ENCODE measurements around the gene EYA3. TPM values are rescaled to one million over a fixed set of nuclear protein-coding genes. Genes with fewer than 3 reads are reported as not detected.

The EYA3 gene
- total and polyA plus RNA-seq, 2 of the 8 experiments (the other 6 are each of a cell fraction or from before 2014, with no cell fraction given): 15.0 to 33.9 TPM

DNA sequence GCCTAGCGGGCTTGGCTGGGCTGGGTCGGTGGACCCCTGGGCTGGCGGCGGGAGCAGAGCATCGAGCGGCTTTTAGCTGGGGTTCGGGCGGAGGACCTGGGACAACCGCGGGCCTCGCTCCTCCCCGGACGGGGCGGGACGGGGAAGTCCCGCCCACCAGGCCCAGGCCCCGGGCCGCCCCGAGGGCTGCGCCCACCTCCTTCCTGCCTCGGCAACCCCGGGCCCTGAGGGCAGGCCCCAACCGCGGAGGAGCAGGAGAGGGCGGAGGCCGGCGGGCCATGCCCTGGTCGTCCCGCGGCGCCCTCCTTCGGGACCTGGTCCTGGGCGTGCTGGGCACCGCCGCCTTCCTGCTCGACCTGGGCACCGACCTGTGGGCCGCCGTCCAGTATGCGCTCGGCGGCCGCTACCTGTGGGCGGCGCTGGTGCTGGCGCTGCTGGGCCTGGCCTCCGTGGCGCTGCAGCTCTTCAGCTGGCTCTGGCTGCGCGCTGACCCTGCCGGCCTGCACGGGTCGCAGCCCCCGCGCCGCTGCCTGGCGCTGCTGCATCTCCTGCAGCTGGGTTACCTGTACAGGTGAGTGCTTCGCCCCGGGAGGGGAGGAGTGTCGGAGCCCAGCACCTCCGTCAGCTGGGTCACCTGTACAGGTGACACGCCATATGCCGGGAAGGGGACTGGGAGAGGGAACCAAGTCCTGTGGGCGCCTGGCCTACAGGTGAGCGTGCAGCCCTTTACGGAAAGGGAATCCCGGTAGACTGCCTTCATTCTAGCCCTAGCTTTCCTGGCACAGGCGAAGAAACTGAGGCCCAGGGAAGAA is 128.4 kb downstream of the EYA3 start, which contains the start of gene XKR8 (continued):
- TF ChIP-seq, protein P1, sequence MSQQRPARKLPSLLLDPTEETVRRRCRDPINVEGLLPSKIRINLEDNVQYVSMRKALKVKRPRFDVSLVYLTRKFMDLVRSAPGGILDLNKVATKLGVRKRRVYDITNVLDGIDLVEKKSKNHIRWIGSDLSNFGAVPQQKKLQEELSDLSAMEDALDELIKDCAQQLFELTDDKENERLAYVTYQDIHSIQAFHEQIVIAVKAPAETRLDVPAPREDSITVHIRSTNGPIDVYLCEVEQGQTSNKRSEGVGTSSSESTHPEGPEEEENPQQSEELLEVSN (IDR thresholded peaks at IDR 0.05): peak; percentile 10; the same call in 1 of the 2 replicates
- TF ChIP-seq ASH2L (IDR thresholded peaks at IDR 0.05; ENCODE audit: low read length): peak; percentile 62
- TF ChIP-seq, protein P2, sequence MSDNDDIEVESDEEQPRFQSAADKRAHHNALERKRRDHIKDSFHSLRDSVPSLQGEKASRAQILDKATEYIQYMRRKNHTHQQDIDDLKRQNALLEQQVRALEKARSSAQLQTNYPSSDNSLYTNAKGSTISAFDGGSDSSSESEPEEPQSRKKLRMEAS (IDR thresholded peaks at IDR 0.05): peak; percentile 41; the same call in 1 of the 2 replicates
- TF ChIP-seq YY1 (IDR thresholded peaks at IDR 0.05; ENCODE audit: low read depth, low read length): 0 out of 2 replicates have a peak, but pooled peaks have one; percentile 49
- TF ChIP-seq CEBPB (IDR thresholded peaks at IDR 0.05; ENCODE audit: low read depth, low read length): no peak
- no peak; the same call in 1 of the 2 replicates for TF ChIP-seq POLR2AphosphoS5 (IDR thresholded peaks at IDR 0.05; ENCODE audit: low read depth, low read length)
- peak; percentile 44; the same call in 1 of the 2 replicates for TF ChIP-seq CREB1 (IDR thresholded peaks at IDR 0.05)
- peak; percentile 67 for TF ChIP-seq TAF1 (IDR thresholded peaks at IDR 0.05; ENCODE audit: low read depth, low read length)
- TF ChIP-seq TEAD4 (IDR thresholded peaks at IDR 0.05; ENCODE audit: low read depth, low read length): 0 out of 2 replicates have a peak, but pooled peaks have one; percentile 13
- no peak for TF ChIP-seq SIX5 (IDR thresholded peaks at IDR 0.05; ENCODE audit: low read depth, low read length)
- TF ChIP-seq JUND (IDR thresholded peaks at IDR 0.05; ENCODE audit: low read length): no peak
- peak; percentile 67; the same call in 1 of the 2 replicates for TF ChIP-seq PHF8 (conservative IDR thresholded peaks at IDR 0.05; ENCODE audit: low read depth, low read length)
- peak; percentile 37 to 78 for TF ChIP-seq POLR2A (IDR thresholded peaks at IDR 0.05; ENCODE audit: control extremely low read depth in 1 of 2, low read depth in 2 of 2, low read length in 2 of 2)
- no peak for TF ChIP-seq RNF2 (IDR thresholded peaks at IDR 0.05; ENCODE audit: borderline replicate concordance, low read depth, low read length, missing control alignments, poor library complexity, severe bottlenecking)
- TF ChIP-seq GABPA (IDR thresholded peaks at IDR 0.05; ENCODE audit: borderline replicate concordance, insufficient read depth, low read length): peak; percentile 69; the same call in 1 of the 2 replicates
- TF ChIP-seq TBP (IDR thresholded peaks at IDR 0.05; ENCODE audit: low read depth, low read length): no peak; the same call in 1 of the 2 replicates
- peak; percentile 87 for TF ChIP-seq RBBP5 (IDR thresholded peaks at IDR 0.05; ENCODE audit: borderline replicate concordance, low read depth, low read length)
- TF ChIP-seq KDM1A (IDR thresholded peaks at IDR 0.05; ENCODE audit: borderline replicate concordance, low read length): no peak
- TF ChIP-seq, protein P3, sequence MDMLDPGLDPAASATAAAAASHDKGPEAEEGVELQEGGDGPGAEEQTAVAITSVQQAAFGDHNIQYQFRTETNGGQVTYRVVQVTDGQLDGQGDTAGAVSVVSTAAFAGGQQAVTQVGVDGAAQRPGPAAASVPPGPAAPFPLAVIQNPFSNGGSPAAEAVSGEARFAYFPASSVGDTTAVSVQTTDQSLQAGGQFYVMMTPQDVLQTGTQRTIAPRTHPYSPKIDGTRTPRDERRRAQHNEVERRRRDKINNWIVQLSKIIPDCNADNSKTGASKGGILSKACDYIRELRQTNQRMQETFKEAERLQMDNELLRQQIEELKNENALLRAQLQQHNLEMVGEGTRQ (IDR thresholded peaks at IDR 0.05; ENCODE audit: low read length): no peak; the same call in 1 of the 2 replicates
- TF ChIP-seq BCL11A (IDR thresholded peaks at IDR 0.05; ENCODE audit: low read depth in 2 of 2, low read length in 2 of 2): no peak
- TF ChIP-seq RAD21 (IDR thresholded peaks at IDR 0.05 in 1 of 2, conservative IDR thresholded peaks at IDR 0.05 in 1 of 2; ENCODE audit: low read depth in 2 of 2, low read length in 2 of 2): peak; percentile 50 to 64; a peak in 3 of 4 replicates

Measured in H1 (cell line).